T-helper 1 cell treated with Interleukin-12 subunit alpha and Interleukin-12 subunit beta and Interleukin-4 antibody, amounts not matched to agents 30 μg/mL and 1 μg/mL, for 36 hours (primary cell): ENCODE results near the gene LHX5.
A peak's percentile ranks its signal among the peaks of the same experiment; 100 is the strongest.

Source experiments
- H3K27ac Mint-ChIP-seq: one replicate; pipeline ENCODE4 v1.8.0; 2021; ENCODE audit warnings: mild to moderate bottlenecking, mixed read lengths
- H3K27me3 Mint-ChIP-seq: one replicate; pipeline ENCODE4 v1.8.0; 2021; ENCODE audit warnings: low read depth, mixed read lengths
- H3K36me3 Mint-ChIP-seq: one replicate; pipeline ENCODE4 v1.8.0; 2021; ENCODE audit warnings: low read depth, mixed read lengths
- H3K4me1 Mint-ChIP-seq: one replicate; pipeline ENCODE4 v1.8.0; 2021; ENCODE audit warnings: low read depth, mixed read lengths
- H3K4me3 Mint-ChIP-seq: one replicate; pipeline ENCODE4 v1.8.0; 2021; ENCODE audit warnings: mild to moderate bottlenecking, moderate library complexity, mixed read lengths
- H3K9me3 Mint-ChIP-seq: one replicate; pipeline ENCODE4 v1.8.0; 2021; ENCODE audit warnings: mixed read lengths

LHX5 gene

GRCh38 chr12:113463746-113464451, 7.8 kb downstream of the LHX5 start:
- Mint-ChIP-seq H3K4me3 (peak overlapping the region; percentile 66), H3K9me3 (no peaks in the 10 kb centered on the region), H3K27me3 (peaks cover 77% of the 10 kb centered on the region), H3K36me3 (peaks cover 3% of the 10 kb centered on the region), H3K27ac (peak overlapping the region; percentile 67), H3K4me1 (peaks cover 15% of the 10 kb centered on the region)

- Mint-ChIP-seq H3K4me3 (peak overlapping the region; percentile 66), H3K27ac (peak overlapping the region; percentile 67), H3K4me1 (peaks cover 15% of the 10 kb centered on the region), H3K9me3 (no peaks in the 10 kb centered on the region), H3K36me3 (peaks cover 3% of the 10 kb centered on the region), H3K27me3 (peaks cover 79% of the 10 kb centered on the region)
Measured at GRCh38 chr12:113462998-113463745, 8.5 kb downstream of the LHX5 start.

GRCh38 chr12:113462117-113462774, 9.4 kb downstream of the LHX5 start:
- H3K4me3 Mint-ChIP-seq: peak overlapping the region; percentile 43
- H3K4me1 Mint-ChIP-seq: peaks cover 15% of the 10 kb centered on the region
- peaks cover 82% of the 10 kb centered on the region for H3K27me3 Mint-ChIP-seq
- peak overlapping the region; percentile 28 for H3K27ac Mint-ChIP-seq
- no peaks in the 10 kb centered on the region for H3K9me3 Mint-ChIP-seq
- peaks cover 3% of the 10 kb centered on the region for H3K36me3 Mint-ChIP-seq

DNA sequence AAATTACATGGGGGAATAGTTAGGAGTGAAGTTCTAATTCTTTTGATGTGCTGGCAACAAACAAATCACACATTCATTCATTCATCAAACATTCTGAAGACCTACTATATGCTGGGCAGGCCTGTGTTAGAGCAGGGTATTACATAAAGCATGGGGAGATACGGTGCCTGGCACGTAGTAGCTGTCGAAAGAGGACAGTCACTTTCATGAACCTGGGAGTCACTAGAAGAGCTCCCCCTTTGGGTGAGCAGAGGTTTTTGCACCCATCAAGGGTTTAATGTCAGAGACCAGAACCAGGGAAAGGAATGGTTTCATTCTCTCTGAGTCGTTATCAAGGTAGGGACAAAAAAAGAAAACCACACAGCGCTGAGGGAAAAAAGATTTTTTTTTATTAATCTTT, 10.0 kb downstream of the LHX5 start:
- H3K36me3 Mint-ChIP-seq: peaks cover 3% of the 10 kb centered on the region
- H3K27me3 Mint-ChIP-seq: peaks cover 78% of the 10 kb centered on the region
- H3K9me3 Mint-ChIP-seq: no peaks in the 10 kb centered on the region
- H3K4me1 Mint-ChIP-seq: peaks cover 11% of the 10 kb centered on the region
- H3K4me3 Mint-ChIP-seq: no peak overlapping the region
- H3K27ac Mint-ChIP-seq: no peak overlapping the region

DNA sequence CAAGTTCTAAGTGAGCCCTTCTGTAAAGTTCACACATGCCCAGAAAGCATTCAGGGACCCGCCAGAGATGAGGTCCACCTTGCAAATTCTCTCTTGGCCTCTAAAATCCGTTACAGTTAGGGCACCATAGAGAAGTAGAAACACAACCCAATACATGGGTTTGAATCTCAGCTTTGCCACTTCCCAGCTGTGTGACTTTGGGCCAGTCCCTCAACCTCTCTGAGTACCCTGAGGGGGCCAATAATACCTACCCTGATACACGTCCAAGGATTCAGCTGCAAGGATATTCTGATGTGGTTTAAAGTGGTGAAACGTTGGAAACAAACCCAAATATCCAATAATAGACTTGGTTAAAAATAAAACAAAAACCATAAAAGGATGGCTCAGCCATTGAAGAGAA, 11.7 kb downstream of the LHX5 start:
- H3K27ac Mint-ChIP-seq: no peak overlapping the region
- no peaks in the 10 kb centered on the region for H3K9me3 Mint-ChIP-seq
- H3K27me3 Mint-ChIP-seq: peaks cover 67% of the 10 kb centered on the region
- peaks cover 8% of the 10 kb centered on the region for H3K4me1 Mint-ChIP-seq
- peaks cover 3% of the 10 kb centered on the region for H3K36me3 Mint-ChIP-seq
- H3K4me3 Mint-ChIP-seq: no peak overlapping the region

- peaks cover 3% of the 10 kb centered on the region for H3K4me1 Mint-ChIP-seq
- H3K27me3 Mint-ChIP-seq: peaks cover 48% of the 10 kb centered on the region
Measured at GRCh38 chr12:113457710-113458109, 14.0 kb downstream of the LHX5 start.

DNA sequence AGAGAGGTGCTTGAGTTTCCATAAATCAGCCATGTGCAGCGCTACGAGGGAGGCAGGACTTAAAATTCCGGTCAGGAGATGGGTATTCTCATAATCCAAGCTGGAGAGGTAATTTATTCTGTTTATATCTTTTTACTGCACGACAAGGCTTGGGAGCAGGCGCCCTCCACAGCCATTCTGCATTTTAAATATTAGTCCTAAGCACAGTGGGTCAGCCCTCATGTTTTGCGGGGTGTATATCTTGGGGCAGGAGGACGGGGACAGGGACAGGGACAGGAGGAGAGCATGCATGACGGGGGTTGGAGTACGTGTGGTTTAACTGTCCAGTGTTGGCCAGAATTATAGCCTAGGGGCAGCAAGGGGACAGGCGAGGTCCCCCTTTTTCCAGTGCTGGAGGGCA, 14.5 kb downstream of the LHX5 start:
- Mint-ChIP-seq H3K9me3 (no peaks in the 10 kb centered on the region), H3K36me3 (no peaks in the 10 kb centered on the region), H3K4me3 (no peak overlapping the region), H3K4me1 (no peaks in the 10 kb centered on the region), H3K27me3 (peaks cover 43% of the 10 kb centered on the region), H3K27ac (no peak overlapping the region)

More at GRCh38 chr12:113457710-113458109, 14.0 kb downstream of the LHX5 start:
- H3K27ac Mint-ChIP-seq: no peak overlapping the region
- H3K9me3 Mint-ChIP-seq: no peaks in the 10 kb centered on the region
- H3K36me3 Mint-ChIP-seq: no peaks in the 10 kb centered on the region
- H3K4me3 Mint-ChIP-seq: no peak overlapping the region

- no peaks in the 10 kb centered on the region for H3K4me1 Mint-ChIP-seq
- H3K36me3 Mint-ChIP-seq: no peaks in the 10 kb centered on the region
- no peak overlapping the region for H3K4me3 Mint-ChIP-seq
- H3K27ac Mint-ChIP-seq: no peak overlapping the region
- H3K27me3 Mint-ChIP-seq: peaks cover 39% of the 10 kb centered on the region
- H3K9me3 Mint-ChIP-seq: no peaks in the 10 kb centered on the region
Measured at GRCh38 chr12:113456761-113457160, 14.9 kb downstream of the LHX5 start.

- H3K27me3 Mint-ChIP-seq: peaks cover 33% of the 10 kb centered on the region
- no peaks in the 10 kb centered on the region for H3K9me3 Mint-ChIP-seq
- H3K27ac Mint-ChIP-seq: no peak overlapping the region
- no peaks in the 10 kb centered on the region for H3K36me3 Mint-ChIP-seq
- no peaks in the 10 kb centered on the region for H3K4me1 Mint-ChIP-seq
- no peak overlapping the region for H3K4me3 Mint-ChIP-seq
Measured at GRCh38 chr12:113456199-113456598, 15.5 kb downstream of the LHX5 start.

GRCh38 chr12:113453330-113453729, 18.3 kb downstream of the LHX5 start:
- H3K4me1 Mint-ChIP-seq: no peaks in the 10 kb centered on the region
- no peaks in the 10 kb centered on the region for H3K36me3 Mint-ChIP-seq
- H3K27me3 Mint-ChIP-seq: peaks cover 11% of the 10 kb centered on the region
- H3K4me3 Mint-ChIP-seq: no peak overlapping the region
- no peak overlapping the region for H3K27ac Mint-ChIP-seq
- no peaks in the 10 kb centered on the region for H3K9me3 Mint-ChIP-seq

- Mint-ChIP-seq H3K27me3 (peaks cover 10% of the 10 kb centered on the region), H3K27ac (no peak overlapping the region), H3K4me1 (no peaks in the 10 kb centered on the region), H3K4me3 (no peak overlapping the region), H3K9me3 (no peaks in the 10 kb centered on the region), H3K36me3 (no peaks in the 10 kb centered on the region)
Measured at GRCh38 chr12:113452458-113452857, 19.2 kb downstream of the LHX5 start.

DNA sequence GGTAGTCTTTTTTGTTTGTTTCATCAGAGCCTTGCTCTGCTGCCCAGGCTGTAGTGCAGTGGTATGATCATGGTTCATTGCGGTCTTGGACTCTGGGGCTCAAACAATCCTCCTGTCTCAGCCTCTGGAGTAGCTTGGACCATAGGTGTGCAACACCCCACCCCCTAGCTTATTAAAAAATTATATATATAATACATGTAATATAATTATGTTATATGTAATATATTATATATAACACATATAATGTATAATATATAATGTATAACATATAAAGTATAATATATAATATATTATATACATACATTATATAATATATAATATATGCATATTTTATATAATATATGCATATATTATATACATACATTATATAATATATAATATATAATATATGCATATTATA, 21.8 kb downstream of the LHX5 start:
- H3K27me3 Mint-ChIP-seq: peaks cover 13% of the 10 kb centered on the region
- no peaks in the 10 kb centered on the region for H3K4me1 Mint-ChIP-seq
- H3K4me3 Mint-ChIP-seq: no peak overlapping the region
- no peak overlapping the region for H3K27ac Mint-ChIP-seq
- H3K36me3 Mint-ChIP-seq: no peaks in the 10 kb centered on the region
- H3K9me3 Mint-ChIP-seq: peaks cover 4% of the 10 kb centered on the region

DNA sequence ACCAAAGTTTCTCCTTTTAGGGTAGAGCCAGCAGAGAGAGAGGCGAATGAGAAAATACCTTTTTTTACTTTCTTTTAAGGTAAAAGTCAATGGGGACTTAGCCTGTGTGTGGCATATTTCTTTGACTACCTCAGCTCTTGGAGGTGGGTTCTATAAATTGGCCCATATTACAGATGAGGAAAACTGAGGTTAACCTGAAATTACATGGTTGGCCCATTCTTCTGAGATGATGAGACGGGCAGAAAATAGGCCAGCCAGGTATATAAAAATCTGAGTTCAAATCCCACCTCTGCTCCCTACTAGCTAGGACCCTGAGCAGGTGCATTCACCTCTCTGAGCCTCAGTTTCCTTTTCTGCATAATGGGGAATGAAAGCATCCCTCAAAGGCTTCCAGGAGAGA, 22.4 kb downstream of the LHX5 start:
- Mint-ChIP-seq H3K4me3 (no peak overlapping the region), H3K4me1 (no peaks in the 10 kb centered on the region), H3K9me3 (peaks cover 4% of the 10 kb centered on the region), H3K36me3 (no peaks in the 10 kb centered on the region), H3K27ac (no peak overlapping the region), H3K27me3 (peaks cover 13% of the 10 kb centered on the region)

GRCh38 chr12:113448873-113449272, 22.8 kb downstream of the LHX5 start:
- Mint-ChIP-seq H3K4me3 (no peak overlapping the region), H3K27ac (no peak overlapping the region), H3K36me3 (no peaks in the 10 kb centered on the region), H3K4me1 (no peaks in the 10 kb centered on the region), H3K9me3 (peaks cover 4% of the 10 kb centered on the region), H3K27me3 (peaks cover 13% of the 10 kb centered on the region)
